ENCODE measurements around the gene CCDC138. TPM values are rescaled to one million over a fixed set of nuclear protein-coding genes. Genes with fewer than 3 reads are reported as not detected.

The CCDC138 gene
- total RNA-seq, 2 donors from 2014 or later, result 1.1 to 4.5 TPM

DNA sequence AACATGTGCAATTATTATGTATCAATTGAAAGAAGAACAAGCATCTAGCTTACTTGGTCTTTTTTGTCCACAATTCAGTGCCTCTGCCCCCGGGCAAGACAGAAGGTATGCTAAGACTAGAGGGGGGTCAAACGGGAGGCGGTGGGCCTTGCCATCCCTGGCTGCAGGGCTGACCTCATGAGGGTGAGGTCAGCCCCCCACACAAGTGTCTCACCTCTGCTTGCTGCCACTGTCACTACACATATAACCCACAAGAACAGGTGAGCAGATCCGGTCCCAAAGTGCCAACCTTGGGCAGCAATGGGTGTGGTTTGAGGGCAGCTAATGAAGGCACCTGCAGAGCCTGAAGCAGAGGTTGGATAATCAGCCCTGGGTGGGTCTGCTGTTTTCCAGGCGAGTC is 131.0 kb downstream of the CCDC138 start:
- Histone ChIP-seq H3K4me1 (ENCODE audit: control insufficient read depth in 1 of 2, low read depth in 2 of 2) (no peaks in the 10 kb centered on the region), H3K27me3 (replicated peaks; ENCODE audit: insufficient read depth) (no peaks in the 10 kb centered on the region), H3K4me3 (no peak overlapping the region), H3K36me3 (no peaks in the 10 kb centered on the region), H3K9me3 (no peaks in the 10 kb centered on the region), H3K27ac (no peak overlapping the region)
- ATAC-seq (ENCODE audit: insufficient number of reproducible peaks, low FRiP score, low read depth), result no peak
- no peak for DNase-seq (ENCODE audit: low spot score)
- TF ChIP-seq, protein P1, sequence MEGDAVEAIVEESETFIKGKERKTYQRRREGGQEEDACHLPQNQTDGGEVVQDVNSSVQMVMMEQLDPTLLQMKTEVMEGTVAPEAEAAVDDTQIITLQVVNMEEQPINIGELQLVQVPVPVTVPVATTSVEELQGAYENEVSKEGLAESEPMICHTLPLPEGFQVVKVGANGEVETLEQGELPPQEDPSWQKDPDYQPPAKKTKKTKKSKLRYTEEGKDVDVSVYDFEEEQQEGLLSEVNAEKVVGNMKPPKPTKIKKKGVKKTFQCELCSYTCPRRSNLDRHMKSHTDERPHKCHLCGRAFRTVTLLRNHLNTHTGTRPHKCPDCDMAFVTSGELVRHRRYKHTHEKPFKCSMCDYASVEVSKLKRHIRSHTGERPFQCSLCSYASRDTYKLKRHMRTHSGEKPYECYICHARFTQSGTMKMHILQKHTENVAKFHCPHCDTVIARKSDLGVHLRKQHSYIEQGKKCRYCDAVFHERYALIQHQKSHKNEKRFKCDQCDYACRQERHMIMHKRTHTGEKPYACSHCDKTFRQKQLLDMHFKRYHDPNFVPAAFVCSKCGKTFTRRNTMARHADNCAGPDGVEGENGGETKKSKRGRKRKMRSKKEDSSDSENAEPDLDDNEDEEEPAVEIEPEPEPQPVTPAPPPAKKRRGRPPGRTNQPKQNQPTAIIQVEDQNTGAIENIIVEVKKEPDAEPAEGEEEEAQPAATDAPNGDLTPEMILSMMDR (IDR thresholded peaks at IDR 0.05), result no peak

DNA sequence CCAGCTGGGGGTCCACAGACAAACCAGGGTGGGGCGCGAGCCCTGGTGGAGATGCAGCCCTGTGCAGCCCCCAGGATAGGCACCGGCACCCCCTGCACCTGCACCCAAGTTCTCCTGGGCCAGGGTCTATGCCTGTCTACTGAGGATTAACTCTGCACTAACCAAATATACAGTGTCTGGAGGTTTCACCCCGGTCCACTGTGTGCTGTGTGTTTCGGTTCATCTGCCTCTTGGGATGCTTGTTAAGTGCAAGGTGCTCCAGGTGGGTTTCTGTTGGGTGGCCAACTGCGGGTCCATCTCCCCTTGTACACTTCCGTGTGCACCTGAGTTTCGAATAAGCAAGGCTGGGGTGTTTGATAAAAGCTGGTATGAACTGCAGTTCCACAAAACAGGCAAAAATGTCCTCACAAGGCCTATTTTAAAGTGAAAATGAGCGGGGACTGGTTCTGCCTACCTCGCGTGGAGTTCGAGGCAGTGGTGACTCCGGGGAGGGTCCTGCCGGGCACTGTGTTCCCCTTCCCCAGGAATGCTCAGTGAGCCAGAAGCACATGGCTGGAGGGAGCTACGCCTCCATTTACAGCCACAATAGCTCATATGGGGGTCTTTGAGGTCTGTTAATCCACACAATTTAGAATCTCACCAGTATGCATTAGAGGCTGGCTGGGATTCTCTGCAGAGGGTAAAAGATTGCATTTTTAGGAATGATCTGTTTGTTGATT is 131.7 kb downstream of the CCDC138 start:
- Histone ChIP-seq H3K27ac (no peak overlapping the region), H3K9me3 (no peaks in the 10 kb centered on the region), H3K4me1 (ENCODE audit: control insufficient read depth in 1 of 2, low read depth in 2 of 2) (no peaks in the 10 kb centered on the region), H3K4me3 (no peak overlapping the region), H3K27me3 (replicated peaks; ENCODE audit: insufficient read depth) (no peaks in the 10 kb centered on the region), H3K36me3 (no peaks in the 10 kb centered on the region)
- TF ChIP-seq, protein P1 (IDR thresholded peaks at IDR 0.05), result no peak
- DNase-seq (ENCODE audit: low spot score), result no peak
- ATAC-seq (ENCODE audit: insufficient number of reproducible peaks, low FRiP score, low read depth), result no peak

DNA sequence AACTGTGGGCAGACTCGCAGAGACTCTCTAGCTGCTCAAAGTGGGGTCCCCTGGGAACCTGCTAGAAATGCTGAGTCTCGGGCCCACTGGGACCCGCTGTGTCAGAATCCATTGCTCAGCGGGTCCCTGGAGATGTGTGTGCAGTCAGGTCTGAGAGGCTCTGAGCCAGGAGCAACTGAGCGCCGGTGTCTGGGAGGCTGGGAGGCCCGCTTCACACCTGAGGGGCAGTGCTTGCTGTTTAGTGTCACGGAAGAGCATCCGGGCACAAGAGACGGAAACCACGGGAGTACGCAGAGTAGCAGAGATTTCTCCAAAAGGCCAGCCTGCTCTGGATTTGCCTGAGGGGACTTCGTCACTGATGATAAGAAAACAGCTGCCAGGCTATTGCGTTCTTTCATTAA is 132.4 kb downstream of the CCDC138 start:
- DNase-seq (ENCODE audit: low spot score), result no peak
- no peaks in the 10 kb centered on the region for H3K9me3 ChIP-seq

DNA sequence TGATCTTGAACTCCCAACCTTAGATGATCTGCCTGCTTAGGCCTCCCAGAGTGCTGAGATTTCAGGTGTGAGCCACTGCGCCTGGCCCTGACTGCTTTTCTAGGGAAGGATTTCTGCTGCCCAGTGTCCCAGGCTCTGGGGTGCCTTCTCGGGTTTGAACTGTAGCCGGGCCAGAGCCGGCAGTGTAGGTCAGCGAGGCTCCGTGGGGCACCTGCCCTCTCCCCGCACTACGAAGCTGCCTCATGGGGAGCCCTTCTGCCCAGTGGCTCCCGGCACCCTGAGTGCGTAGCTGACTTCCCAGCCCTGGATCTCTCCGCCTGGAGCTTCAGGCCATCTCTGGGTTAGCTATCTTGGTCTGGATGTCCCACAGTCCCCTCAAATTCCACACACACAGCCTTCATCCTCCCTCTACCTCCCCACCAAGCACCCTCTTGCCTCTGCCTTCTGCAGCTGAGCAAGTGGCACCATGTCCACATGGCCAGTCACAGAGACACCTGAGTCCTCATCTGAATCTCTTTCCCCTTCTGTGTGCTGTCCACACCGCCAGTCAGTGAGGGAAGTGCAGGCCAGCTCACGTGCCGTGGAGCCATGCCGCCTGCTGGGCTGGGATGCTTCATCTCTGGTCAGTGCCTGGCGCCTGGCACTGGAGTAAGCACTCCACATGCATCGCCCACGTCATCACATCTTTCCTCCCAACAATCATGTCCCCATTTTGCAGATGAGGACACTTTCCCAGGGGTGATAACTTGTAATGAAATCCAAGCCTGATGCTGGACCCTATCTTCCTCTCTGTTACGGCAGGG is 133.2 kb downstream of the CCDC138 start:
- Histone ChIP-seq H3K4me1 (ENCODE audit: control insufficient read depth in 1 of 2, low read depth in 2 of 2) (no peaks in the 10 kb centered on the region), H3K4me3 (no peak overlapping the region), H3K36me3 (no peaks in the 10 kb centered on the region), H3K27ac (no peak overlapping the region), H3K27me3 (replicated peaks; ENCODE audit: insufficient read depth) (no peaks in the 10 kb centered on the region), H3K9me3 (no peaks in the 10 kb centered on the region)
- TF ChIP-seq, protein P1 (IDR thresholded peaks at IDR 0.05), result no peak
- no peak for ATAC-seq (ENCODE audit: insufficient number of reproducible peaks, low FRiP score, low read depth)
- DNase-seq (ENCODE audit: low spot score), result no peak

More for the DNA sequence above, 132.4 kb downstream of the CCDC138 start:
- no peak for ATAC-seq (ENCODE audit: insufficient number of reproducible peaks, low FRiP score, low read depth)
- no peak overlapping the region for H3K4me3 ChIP-seq
- H3K4me1 ChIP-seq (ENCODE audit: control insufficient read depth in 1 of 2, low read depth in 2 of 2), result no peaks in the 10 kb centered on the region
- no peaks in the 10 kb centered on the region for H3K27me3 ChIP-seq (replicated peaks; ENCODE audit: insufficient read depth)
- TF ChIP-seq, protein P1 (IDR thresholded peaks at IDR 0.05), result no peak
- H3K36me3 ChIP-seq, result no peaks in the 10 kb centered on the region
- no peak overlapping the region for H3K27ac ChIP-seq

DNA sequence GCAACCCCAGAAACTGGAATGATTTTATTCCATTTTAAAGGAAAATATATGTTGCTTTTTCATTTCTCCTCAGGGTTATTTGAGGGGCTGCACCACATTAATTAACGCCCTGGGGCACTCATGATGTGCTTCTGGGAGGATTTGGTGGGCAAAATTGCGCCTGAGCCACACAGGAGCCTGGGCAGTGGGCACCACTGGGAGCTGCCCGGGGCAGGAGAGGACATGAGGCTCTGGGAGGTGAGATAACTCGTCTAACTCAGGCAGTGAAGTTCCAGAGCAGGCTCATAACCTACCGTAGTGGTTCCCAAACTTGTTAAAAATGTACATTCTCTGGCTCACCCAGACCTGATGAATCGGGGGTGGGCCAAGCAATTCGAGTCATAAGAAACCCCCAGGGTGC is 134.1 kb downstream of the CCDC138 start:
- no peaks in the 10 kb centered on the region for H3K36me3 ChIP-seq
- DNase-seq (ENCODE audit: low spot score) (no peak), ATAC-seq (ENCODE audit: insufficient number of reproducible peaks, low FRiP score, low read depth) (no peak)
- no peaks in the 10 kb centered on the region for H3K27me3 ChIP-seq (replicated peaks; ENCODE audit: insufficient read depth)
- TF ChIP-seq, protein P1 (IDR thresholded peaks at IDR 0.05), result no peak
- H3K4me3 ChIP-seq, result no peak overlapping the region
- no peaks in the 10 kb centered on the region for H3K9me3 ChIP-seq
- H3K27ac ChIP-seq, result no peak overlapping the region
- H3K4me1 ChIP-seq (ENCODE audit: control insufficient read depth in 1 of 2, low read depth in 2 of 2), result no peaks in the 10 kb centered on the region

Measured in thoracic aorta (tissue), 2 donors.